SIG-M5 treated with dmso at 0.1 percent for 504 hours (cell line): ENCODE measurements around the gene CINP.
"Not testable (repeated sequence)": the region's sequence is repeated elsewhere in the genome, so short reads cannot be mapped to it uniquely, and the experiment has no call there.

Experiments used
- DNase-seq: peaks from one replicate; lab custom pipeline; 2025; ENCODE audit not compliant: unreplicated experiment; lab: John Stamatoyannopoulos, UW

The CINP gene

GRCh38 chr14:102321456-102322422, 41.0 kb downstream of the CINP start:
- no peak for DNase-seq

- no peak for DNase-seq
Measured at GRCh38 chr14:102320671-102321455, 41.8 kb downstream of the CINP start.

GRCh38 chr14:102320033-102320660, 42.5 kb downstream of the CINP start:
- DNase-seq: peak; percentile 22

- peak; percentile 79 for DNase-seq
Measured at GRCh38 chr14:102319351-102320032, 43.2 kb downstream of the CINP start, which contains the start of gene ZNF839. Gene ZNF839 (plus strand): TSS chr14:102319746. CDS start chr14:102319766, 20 bp downstream.

- no peak for DNase-seq
Measured at GRCh38 chr14:102318781-102319276, 43.9 kb downstream of the CINP start.

GRCh38 chr14:102317564-102318248, 45.0 kb downstream of the CINP start:
- DNase-seq: peak; percentile 83

GRCh38 chr14:102316743-102317563, 45.7 kb downstream of the CINP start:
- peak; percentile 86 for DNase-seq

GRCh38 chr14:102316338-102316742, 46.4 kb downstream of the CINP start:
- DNase-seq: no peak

GRCh38 chr14:102315121-102315520, 47.6 kb downstream of the CINP start:
- DNase-seq: no peak

- DNase-seq: peak; percentile 83
Measured at GRCh38 chr14:102314242-102315011, 48.3 kb downstream of the CINP start.

GRCh38 chr14:102304611-102305506, 57.8 kb downstream of the CINP start, which contains the start of gene MOK:
Gene MOK (minus strand): TSS chr14:102305164. CDS start chr14:102304968, 196 bp downstream.
- peak; percentile 95 for DNase-seq

GRCh38 chr14:102303664-102304063, 59.0 kb downstream of the CINP start:
- DNase-seq: no peak

GRCh38 chr14:102298303-102299070, 64.2 kb downstream of the CINP start:
- not testable (repeated sequence) for DNase-seq
